Left colon (tissue), 2 donors: ENCODE data around the gene CADM2. TPM values are rescaled to one million over a fixed set of nuclear protein-coding genes. Genes with fewer than 3 reads are reported as not detected.
"Not testable (repeated sequence)": the region's sequence is repeated elsewhere in the genome, so short reads cannot be mapped to it uniquely, and the experiment has no call there.

Source experiments
- ATAC-seq: fragments of 200-7000 bp; cut with Tn5 transposase; one replicate; pipeline ENCODE4 v1.9.1; 2020; ENCODE audit warnings: mild to moderate bottlenecking, moderate library complexity
- DNase-seq, 2 donors: peaks; one replicate each; pipeline ENCODE4 v3.0.0-alpha.2; 2020
- intact Hi-C, 2 donors: fragments of 100-400 bp; cut with DNase I in 1 of 2; cut with micrococcal nuclease in 1 of 2; formaldehyde crosslinking; loops; one replicate each; pipeline versions ENCODE4 v1.11.2 to v1.14.0; 2022; cut with DNase I, micrococcal nuclease
- total RNA-seq, 2 donors: library from RNA; stranded (reverse); fragmentation: NEBNext Ultra II Directional; extraction: Animal tissue kit (Norgen Biotek cat#: 25700); gene quantifications; one replicate each; pipeline ENCODE4 v1.2.1, GENCODE V29; 2021
- donor health status: DM: no; HTN: no; CAD: no.
- donor health status: DM: yes; HTN: yes; CAD: no.

The CADM2 gene
- total RNA-seq, 2 donors from 2014 or later, result 1.1 to 2.5 TPM

DNA sequence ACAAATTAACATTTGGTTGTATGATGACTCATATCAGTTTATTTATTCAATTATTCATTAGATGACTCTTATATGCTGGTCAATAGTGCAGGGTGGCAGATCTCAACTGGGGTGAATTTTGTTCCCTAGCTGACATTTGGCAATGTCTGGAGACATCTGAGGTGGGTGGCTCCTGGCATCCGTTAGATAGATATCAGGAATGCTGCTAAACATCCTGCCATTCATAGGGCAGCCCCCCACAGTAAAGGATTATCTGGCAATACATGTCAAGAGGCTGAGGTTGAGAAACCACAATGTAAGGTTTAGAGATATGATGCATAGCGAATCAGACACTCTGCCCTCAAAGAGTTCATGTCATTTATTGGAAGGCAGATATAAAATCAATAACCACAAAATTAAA lies 719.9 kb downstream of the CADM2 start:
- ATAC-seq (no peak), DNase-seq (no peak)
- intact Hi-C loops, result no loop called here

DNA sequence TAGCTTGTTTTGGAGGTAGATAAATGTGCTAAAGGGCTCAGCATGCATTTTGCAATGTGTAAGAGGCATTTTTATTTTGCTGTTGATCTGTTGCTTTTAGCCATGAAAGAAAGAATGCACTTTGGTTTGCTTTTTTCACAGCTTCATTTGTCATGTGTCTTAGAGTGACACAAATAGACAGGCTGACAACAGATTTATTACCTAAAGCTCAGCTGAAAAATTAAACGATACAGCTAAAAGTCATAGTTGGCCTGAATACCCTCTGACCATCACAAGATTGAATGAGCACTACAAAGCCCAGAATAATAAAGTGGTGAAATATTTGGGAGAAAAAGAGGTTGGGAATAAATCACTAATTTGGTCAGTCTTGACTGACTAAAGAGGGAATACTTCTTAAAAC lies 723.1 kb downstream of the CADM2 start:
- ATAC-seq, result no peak
- no peak for DNase-seq
- intact Hi-C loops, result no loop called here

DNA sequence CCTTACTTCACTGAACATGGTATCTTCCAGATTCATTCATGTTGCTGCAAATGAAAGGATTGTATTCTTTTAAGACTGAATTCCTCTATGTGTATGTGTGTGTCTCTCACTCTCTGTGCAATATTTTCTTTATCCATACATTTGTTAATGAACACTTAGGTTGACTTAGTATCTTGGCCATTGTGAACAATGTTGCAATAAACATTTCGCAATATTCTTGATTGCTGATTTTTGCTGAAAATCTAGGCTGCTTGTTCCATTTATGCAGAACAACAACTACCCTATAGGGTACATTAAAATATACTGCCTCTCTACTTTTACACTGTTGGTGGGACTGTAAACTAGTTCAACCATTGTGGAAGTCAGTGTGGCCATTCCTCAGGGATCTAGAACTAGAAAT lies 732.4 kb downstream of the CADM2 start:
- no peak for ATAC-seq
- intact Hi-C loops, result no loop called here

DNA sequence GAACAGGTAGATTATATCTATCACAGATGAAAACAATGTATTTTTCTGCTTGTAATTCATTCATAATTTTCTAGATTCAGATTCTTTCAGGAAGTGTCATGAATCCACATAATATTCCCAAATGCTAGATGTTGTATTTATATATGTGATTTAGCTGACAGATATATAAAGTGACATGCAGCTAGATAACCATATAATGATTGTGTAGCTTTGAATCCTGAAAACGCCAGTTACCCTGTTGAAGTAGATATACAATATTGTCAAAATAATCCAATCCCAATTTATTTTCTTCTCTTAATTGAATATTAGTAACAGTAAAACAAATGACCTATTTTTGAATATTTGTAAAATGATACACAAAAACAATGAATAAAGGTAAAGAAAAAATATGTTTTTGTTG lies 738.4 kb downstream of the CADM2 start:
- intact Hi-C loops, result no loop called here
- ATAC-seq, result no peak
- DNase-seq, result no peak

More for the DNA sequence above, 732.4 kb downstream of the CADM2 start:
- no peak for DNase-seq

DNA sequence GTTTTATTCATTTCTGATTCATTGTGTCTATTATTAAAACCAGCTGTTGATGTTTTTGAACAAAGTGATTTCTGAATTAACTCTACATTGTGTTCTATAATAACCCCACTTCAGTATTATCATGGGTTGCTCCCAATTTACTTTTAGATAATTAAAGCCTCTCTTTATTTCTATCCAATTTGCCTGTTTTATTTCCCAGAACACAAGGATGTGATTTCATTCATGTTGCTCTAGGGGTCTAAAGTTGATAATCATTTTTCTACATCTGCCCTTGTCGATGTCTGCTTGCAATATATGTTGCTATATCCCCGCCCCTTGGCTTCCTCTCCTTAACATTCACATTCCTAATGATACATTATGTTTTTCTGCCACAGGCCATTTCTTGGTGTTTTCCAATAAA lies 747.3 kb downstream of the CADM2 start:
- intact Hi-C loops, result no loop called here
- no peak for ATAC-seq

DNA sequence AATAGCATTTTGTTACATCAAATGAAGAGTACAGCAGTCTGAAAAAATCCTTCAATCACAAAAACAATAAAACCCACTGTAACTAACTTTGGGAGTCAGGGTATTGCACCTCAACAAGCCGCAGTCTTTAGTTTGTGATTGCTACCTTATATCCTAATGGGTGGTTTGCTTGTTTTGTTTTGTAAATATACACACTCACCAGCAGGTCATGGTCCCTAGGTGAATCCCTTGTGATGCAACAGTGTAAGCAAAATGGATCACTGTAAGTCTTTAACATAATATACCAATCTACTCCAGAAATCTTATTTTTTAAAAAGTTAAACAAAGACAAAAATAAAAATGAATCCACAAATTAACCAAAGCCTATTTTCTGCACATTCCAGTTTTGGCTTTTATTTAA lies 749.5 kb downstream of the CADM2 start:
- DNase-seq, intact Hi-C loops, ATAC-seq: not testable (repeated sequence)

More for the DNA sequence above, 747.3 kb downstream of the CADM2 start:
- DNase-seq, result no peak

DNA sequence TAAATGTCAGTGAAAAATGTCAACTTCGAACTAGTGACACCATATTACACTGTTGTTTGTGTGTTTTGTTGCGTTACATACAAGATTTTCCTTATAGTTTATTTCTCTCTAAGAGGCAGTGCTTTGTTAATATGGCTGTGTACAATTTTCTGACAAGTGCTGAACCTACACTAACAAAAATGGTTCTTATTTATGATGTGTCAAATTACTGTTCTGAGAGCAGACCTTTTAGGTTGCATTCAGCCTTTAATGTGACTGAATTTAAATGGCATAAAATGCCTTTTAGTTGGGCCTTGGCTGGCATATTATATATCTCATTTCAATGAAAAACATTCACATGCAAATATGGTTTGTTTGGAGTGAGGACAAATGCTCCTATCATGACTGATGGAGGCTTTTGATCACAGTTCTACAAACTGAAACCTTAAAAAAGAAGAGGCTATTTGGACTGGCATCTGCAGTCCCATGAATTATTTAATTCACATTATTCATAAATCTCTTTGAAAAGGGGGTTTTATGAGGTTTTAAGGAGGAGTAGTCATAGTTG lies 750.6 kb downstream of the CADM2 start:
- no peak for ATAC-seq
- DNase-seq, result no peak
- intact Hi-C loops, result no loop called here

DNA sequence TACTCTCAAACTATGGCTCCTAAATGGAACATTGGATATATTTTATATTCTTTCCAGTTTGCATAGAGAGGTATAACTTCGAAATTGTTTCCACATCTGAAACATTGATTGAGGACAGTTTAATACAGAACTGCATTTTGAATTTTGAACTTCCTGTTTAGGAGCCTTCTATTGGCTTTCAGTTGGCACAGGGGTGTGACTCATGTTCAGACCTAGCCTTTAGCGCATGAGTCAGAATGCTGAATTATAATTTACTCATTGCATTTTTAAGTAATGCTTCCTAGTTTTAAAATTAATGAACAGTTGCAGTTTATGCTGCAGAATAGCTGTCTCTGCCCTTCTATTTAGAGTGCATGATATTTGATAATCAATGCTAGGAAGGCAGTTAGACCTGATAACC lies 751.7 kb downstream of the CADM2 start:
- ATAC-seq (no peak), DNase-seq (no peak)
- intact Hi-C loops, result no loop called here

DNA sequence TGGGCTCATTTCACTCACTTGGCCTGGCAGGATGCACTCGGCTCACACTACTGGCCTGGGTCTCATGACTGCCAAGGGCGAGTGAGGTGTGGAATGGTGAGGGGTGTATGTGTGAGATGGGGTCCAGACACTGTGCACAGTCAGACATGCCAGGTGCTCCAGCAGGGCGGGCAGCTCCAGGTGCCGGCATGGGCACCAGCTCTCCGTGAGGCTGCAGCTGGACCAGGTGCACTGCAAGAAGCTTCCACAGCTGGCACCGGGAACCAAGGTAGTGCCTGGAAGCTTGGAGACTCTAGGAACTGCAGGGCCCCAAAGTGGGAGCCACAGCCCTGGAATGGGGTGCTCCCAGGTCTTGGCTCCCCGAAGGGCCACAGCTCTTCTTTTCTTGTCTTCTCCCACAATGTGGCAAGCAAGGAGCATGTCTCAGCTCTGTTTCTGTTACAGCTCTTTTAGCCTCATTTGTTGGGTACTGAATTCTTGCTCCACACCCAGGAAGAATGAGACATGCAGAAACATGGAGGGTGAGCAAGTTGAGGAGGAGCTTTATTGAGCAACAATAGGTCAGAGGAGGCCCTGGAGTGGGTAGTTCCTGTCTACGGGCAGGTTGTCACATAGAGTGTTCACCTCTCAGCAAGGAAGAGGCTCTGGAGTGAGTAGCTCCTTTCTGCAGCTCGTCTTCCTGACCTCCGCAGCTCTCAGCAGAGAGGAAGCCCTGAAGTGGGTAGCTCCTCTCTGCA lies 762.8 kb downstream of the CADM2 start:
- no peak for ATAC-seq
- no peak for DNase-seq
- intact Hi-C loops, result no loop called here

DNA sequence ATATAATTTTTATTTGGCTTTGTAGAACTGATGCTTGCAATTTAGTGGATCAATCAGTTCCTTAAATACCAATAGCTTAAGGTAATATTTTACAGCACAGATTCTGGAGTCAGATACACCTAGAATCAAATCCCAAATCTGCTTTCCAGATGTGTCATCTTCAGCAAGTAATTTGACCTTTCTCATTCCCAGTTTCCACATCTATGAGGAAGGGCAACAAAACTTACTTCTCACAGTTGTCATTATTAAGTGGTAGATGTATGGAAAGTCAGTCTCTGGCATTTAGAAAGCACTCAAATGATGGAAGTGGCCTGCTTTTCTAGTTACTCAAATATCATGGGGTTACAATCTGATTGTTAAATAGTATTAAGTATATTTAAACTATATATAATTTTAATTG lies 767.0 kb downstream of the CADM2 start:
- ATAC-seq, result no peak
- intact Hi-C loops, result no loop called here
- no peak for DNase-seq

DNA sequence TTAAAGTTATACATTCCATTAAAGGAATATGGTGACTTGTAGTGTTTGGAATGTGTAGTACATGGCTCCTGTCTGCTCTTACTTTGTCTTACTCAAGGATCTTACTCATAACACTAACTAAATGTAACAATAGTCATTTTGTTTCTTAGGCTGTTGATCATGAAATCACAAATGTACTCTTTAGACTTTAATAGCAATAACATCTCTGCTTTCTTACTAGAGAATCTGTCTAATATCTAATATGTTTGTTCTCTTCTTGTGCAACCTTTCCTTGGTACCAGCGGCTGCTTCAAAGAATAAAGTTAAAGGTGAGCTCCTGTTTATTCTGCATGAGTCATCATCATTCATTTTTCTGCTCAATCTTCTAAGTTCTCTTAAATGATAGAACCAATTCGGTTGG lies 767.5 kb downstream of the CADM2 start:
- intact Hi-C loops, result no loop called here
- ATAC-seq, result no peak
- no peak for DNase-seq

DNA sequence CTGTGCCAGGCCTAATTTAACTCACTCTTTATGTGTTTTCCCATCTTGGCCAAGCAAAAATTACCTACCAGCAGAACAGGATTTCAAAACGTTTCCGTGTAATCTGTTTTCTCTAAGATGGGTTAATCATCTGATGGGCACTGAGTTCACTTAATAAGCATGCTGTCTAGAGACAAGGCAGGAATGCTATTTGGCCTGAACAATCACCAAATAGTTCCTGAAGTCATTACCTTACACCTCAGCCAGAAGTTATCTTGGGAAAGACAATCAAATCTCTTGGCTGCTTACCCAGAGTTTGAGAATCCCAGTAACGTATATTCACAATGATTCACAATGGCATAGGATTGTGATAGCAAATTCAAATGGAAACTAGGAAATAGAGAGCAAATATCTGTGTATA lies 779.1 kb downstream of the CADM2 start:
- intact Hi-C loops, result no loop called here
- DNase-seq (no peak), ATAC-seq (no peak)

DNA sequence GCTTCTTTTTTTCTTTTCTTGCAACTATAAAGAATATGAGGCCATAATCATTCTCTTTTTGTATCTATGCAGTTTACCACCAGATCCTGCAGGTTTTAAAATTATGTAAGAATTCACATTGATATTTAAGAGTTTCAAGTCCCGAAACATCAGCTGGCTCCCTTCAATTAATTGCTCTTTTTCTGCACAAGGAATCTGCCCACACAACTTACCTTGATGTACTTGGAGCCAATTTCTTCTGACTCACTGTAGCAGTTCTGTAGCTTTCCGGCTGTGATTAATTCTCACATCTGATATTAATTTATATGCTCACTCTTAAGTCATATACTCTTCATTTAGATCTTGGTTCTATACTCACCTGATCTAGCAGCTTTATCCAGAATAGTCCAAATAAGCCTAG lies 781.8 kb downstream of the CADM2 start:
- no peak for ATAC-seq
- no peak for DNase-seq
- intact Hi-C loops, result no loop called here

DNA sequence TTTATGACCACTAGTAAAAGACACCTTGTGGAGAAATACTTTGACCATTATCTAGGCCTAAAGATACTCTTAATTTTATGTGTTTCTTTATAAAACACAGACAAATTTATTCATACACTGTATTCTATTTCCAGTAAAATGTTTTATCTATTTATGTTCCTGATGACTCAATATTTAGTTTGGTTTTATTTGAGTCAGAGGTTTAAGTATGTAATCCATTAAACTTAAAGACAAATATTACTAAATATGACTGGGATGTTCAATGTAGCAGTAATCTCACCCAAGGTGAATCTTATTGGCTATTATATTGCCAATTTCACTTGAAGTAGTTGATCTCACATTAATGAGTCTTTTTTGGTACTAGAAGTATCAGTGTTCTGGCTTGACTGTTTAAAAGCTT lies 799.7 kb downstream of the CADM2 start:
- ATAC-seq (no peak), DNase-seq (no peak)
- intact Hi-C loops, result no loop called here

DNA sequence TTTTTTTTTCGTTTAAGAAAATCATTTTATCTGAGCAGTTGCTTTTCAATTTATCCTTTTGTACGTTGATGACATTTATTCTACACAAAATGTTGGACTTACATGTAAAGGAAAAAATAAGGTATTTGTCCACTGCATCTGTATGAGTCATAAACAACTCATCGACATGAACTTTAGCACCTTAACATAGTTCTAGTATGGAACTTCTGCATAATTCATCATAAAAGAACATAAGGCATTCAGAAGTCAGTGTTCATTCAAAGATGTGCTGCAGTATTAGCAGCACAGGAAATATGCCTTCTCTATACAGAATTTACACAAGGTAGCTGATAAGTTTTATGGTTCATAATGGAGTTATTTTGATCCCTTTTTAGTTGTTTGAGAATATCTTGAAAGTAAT lies 801.6 kb downstream of the CADM2 start:
- intact Hi-C loops, result no loop called here
- ATAC-seq (no peak), DNase-seq (no peak)

DNA sequence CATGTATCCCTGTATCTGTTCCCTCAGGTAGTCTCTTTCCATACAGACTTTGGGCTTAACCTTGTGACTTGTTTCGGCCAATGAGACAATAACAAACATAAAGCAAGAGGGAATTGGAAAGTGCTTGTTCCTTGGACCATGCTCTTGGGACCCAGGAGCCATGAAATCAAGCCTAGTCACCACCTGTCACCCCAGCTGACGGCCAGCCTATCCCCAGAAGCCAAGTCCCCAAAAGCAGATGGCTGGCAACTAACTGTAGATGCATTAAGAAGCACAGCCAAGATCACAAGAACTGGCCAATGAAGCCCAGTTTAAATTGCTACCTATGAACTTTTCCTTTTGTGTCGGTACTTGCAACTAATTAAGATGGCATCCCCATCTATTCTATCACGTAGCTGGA lies 822.0 kb downstream of the CADM2 start:
- ATAC-seq (no peak), DNase-seq (no peak)
- intact Hi-C loops, result no loop called here

DNA sequence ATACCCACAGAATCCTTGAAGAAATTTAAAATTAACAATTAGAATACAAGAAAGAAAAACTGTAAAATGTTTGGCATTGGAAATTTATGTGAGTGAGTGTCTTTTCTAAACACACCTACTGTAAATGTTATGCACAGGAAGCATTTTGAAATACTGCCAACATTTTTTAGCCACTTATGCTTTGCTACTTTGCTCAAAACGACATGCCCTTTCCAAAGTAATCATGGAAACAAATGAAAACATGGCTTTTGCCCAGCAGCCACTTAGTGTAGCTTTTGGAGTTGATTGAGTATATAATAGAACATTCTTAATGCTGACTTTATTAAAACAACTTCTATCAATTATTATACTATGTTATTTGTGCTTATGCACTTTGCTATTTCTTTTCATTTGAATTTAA lies 823.0 kb downstream of the CADM2 start:
- intact Hi-C loops, result no loop called here
- DNase-seq, result no peak
- no peak for ATAC-seq

DNA sequence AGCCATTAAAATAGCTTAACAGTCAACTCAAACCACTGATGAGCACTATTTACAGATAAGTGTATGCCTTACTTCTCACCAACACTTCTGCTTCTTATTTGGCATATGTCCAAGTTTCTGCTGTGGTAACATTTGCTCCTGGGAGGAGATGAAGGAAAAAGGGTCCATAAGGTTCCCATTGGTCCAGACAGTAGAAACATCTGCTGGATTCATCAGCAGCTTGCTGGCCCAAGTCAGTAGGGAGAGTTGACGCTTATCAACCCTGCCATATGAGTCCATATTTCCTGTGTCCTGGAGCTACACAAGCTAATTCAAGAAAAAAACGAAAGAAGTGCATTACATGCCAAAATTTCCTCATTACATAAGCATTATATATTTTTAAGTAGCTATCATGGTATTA lies 824.5 kb downstream of the CADM2 start:
- DNase-seq (no peak), ATAC-seq (no peak)
- intact Hi-C loops, result no loop called here

DNA sequence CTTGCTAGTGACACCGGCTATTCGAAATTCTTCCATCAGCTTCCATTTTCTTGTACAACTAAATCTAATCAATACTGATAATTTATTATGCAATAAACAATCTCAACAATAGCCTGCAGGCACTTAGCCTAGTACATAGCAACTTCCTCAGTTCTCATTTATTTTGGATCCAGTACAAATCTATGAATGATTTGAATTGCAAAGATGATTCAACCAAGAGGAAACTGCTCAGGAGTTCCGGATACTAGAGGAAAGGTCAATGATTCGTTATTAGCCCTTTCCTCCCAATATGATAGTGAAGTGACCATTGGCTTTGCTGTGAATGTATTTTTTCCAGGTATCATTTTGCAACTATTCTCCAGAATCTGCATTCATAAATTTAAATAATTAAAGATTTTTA lies 827.0 kb downstream of the CADM2 start:
- ATAC-seq (no peak), DNase-seq (no peak)
- intact Hi-C loops, result no loop called here

DNA sequence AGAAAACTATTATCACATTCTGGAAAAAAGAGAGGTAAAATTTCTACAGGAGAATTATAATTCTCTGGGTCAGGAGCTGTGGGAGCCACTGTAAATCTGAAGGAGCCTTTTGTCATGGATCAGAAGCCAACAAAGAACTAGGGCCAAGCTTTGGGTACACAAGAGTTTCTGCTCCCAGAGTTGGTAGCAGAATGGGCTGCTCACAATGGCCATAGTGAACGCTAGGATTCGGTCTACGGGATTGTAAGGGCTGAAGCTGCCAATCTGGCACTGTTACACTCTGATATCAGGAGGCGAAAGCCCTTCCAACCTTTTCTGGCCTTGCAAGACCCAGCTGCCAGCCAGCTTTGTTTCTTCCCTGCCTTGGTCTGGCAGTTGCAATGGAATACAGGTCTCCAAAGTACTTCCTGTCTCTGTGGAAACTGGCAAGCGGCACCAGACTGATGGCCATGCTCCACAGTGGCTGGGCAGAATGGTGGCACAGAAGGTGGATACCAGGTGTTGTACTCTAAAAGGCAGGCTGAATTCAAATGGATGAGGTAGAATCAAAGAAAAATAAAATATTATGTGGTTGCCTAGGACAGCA lies 831.7 kb downstream of the CADM2 start:
- DNase-seq, result no peak
- no peak for ATAC-seq

DNA sequence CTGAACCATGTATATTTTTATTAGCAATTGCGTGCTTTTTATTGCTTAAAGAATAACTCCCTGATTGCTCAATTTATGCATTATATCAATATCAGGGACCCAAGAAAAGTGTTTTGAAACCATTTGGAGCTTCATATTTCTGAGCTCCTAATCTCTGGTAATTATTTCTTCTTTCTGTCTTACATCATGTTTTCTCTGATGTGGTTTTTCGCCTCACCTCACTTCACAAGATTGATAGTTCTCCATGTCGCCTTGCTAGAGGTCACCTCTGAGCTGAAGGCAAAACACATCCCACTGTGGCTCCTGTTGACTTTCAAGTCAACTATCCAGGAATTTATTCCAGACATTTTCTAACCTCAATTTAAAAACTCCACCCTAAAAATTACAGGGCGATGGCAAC lies 837.4 kb downstream of the CADM2 start:
- DNase-seq, result no peak
- no peak for ATAC-seq
- intact Hi-C loops, result no loop called here

More for the DNA sequence above, 831.7 kb downstream of the CADM2 start:
- intact Hi-C loops, result no loop called here
